ENCODE data around the gene DLX5.

- TF ChIP-seq EZH2 (IDR thresholded peaks at IDR 0.05; ENCODE audit: insufficient read depth, poor library complexity, severe bottlenecking) (no peak), EZH2phosphoT487 (IDR thresholded peaks at IDR 0.05; ENCODE audit: insufficient read depth, low read depth) (no peak)
These were observed 25.9 kb downstream of the DLX5 start for GRCh38 chr7:96998744-96999143.
